Measurements from ENCODE around the gene LSAMP.

Gene LSAMP

DNA sequence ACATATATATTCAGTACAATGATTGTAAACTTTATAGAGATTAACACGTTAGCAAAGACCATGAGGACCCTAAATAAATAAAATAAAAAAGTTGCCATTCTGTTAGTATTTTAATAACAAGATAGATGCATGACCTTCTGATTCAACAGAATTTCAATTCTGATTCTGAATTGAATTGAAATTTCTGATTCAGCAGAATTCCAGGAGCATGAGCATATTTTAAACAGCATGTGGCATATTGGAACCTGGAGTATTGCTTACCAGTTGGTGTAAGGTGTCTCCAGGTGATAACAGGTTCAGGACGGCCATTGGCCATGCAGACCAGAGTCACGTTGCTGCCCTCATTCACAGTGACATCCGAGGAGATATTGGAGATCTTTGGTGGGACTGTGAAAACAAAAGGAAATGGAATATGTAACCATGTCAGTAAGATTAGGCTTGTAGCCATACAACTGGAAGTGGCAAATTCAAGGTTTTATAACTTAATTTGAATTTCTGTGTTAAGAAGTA lies 426.0 kb downstream of the LSAMP start:
- Histone ChIP-seq H3K27ac (ENCODE audit: low read depth, low read length) (no peak overlapping the region), H3K36me3 (ENCODE audit: low read length) (no peaks in the 10 kb centered on the region), H4K20me1 (ENCODE audit: low read depth, low read length) (no peaks in the 10 kb centered on the region), H3F3A (ENCODE audit: insufficient read depth) (no peaks in the 10 kb centered on the region), H3K4me2 (ENCODE audit: low read depth, low read length, poor library complexity, severe bottlenecking) (no peak overlapping the region), H3K79me2 (ENCODE audit: insufficient read depth, low read length) (no peaks in the 10 kb centered on the region), H3K9me2 (replicated peaks; ENCODE audit: insufficient read depth, low read length) (no peaks in the 10 kb centered on the region), H3K27me3 (ENCODE audit: low read length) (no peaks in the 10 kb centered on the region), H2AFZ (ENCODE audit: low read depth, low read length, severe bottlenecking) (no peak overlapping the region), H3K9me3 (ENCODE audit: insufficient read depth, low read length) (no peaks in the 10 kb centered on the region), H3K4me3 (ENCODE audit: insufficient read depth, low read length, poor library complexity, severe bottlenecking) (no peak overlapping the region), H3K9ac (ENCODE audit: low read length) (no peak overlapping the region)
- no peak for TF ChIP-seq EZH2phosphoT487 (conservative IDR thresholded peaks at IDR 0.05; ENCODE audit: low read length)
- no peak for TF ChIP-seq CTCF (IDR thresholded peaks at IDR 0.05; ENCODE audit: insufficient read depth, low read length, poor library complexity, severe bottlenecking)

DNA sequence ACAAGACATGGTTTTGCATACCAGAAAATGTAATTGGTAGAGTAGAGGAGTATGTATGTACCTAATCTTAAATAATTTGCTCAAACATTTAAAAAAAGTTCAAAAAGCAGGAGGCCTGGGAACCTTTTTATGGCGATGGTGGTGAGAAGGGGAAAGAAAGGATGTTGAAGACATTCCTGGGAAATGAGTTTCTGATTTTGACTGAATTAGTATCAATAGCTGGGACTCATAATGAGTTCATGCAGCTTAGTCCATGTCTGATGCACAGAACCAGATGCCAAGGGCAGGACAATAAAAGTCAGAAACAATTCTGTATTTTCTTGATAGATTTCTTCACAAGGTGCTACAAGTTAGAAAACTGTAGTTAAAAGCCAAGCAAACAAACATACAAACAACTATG lies 426.6 kb downstream of the LSAMP start:
- H3K79me2 ChIP-seq (ENCODE audit: insufficient read depth, low read length) = no peaks in the 10 kb centered on the region
- H3K36me3 ChIP-seq (ENCODE audit: low read length) = no peaks in the 10 kb centered on the region
- H3K9ac ChIP-seq (ENCODE audit: low read length) = no peak overlapping the region
- H3K4me3 ChIP-seq (ENCODE audit: insufficient read depth, low read length, poor library complexity, severe bottlenecking) = no peak overlapping the region
- no peak overlapping the region for H3K27ac ChIP-seq (ENCODE audit: low read depth, low read length)
- no peak overlapping the region for H3K4me2 ChIP-seq (ENCODE audit: low read depth, low read length, poor library complexity, severe bottlenecking)
- no peaks in the 10 kb centered on the region for H3K9me3 ChIP-seq (ENCODE audit: insufficient read depth, low read length)
- H3K27me3 ChIP-seq (ENCODE audit: low read length) = no peaks in the 10 kb centered on the region
- H2AFZ ChIP-seq (ENCODE audit: low read depth, low read length, severe bottlenecking) = no peak overlapping the region
- H3K9me2 ChIP-seq (replicated peaks; ENCODE audit: insufficient read depth, low read length) = no peaks in the 10 kb centered on the region
- TF ChIP-seq EZH2phosphoT487 (conservative IDR thresholded peaks at IDR 0.05; ENCODE audit: low read length) (no peak), CTCF (IDR thresholded peaks at IDR 0.05; ENCODE audit: insufficient read depth, low read length, poor library complexity, severe bottlenecking) (no peak)
- no peaks in the 10 kb centered on the region for H3F3A ChIP-seq (ENCODE audit: insufficient read depth)
- no peaks in the 10 kb centered on the region for H4K20me1 ChIP-seq (ENCODE audit: low read depth, low read length)

GRCh38 chr3:116015931-116016330 lies 429.4 kb downstream of the LSAMP start:
- no peaks in the 10 kb centered on the region for H3K79me2 ChIP-seq (ENCODE audit: insufficient read depth, low read length)

More at GRCh38 chr3:116015931-116016330, 429.4 kb downstream of the LSAMP start:
- Histone ChIP-seq H3K9ac (ENCODE audit: low read length) (no peak overlapping the region), H3K27ac (ENCODE audit: low read depth, low read length) (no peak overlapping the region), H3K4me3 (ENCODE audit: insufficient read depth, low read length, poor library complexity, severe bottlenecking) (no peak overlapping the region), H3K9me3 (ENCODE audit: insufficient read depth, low read length) (no peaks in the 10 kb centered on the region), H3K4me2 (ENCODE audit: low read depth, low read length, poor library complexity, severe bottlenecking) (no peak overlapping the region), H3F3A (ENCODE audit: insufficient read depth) (no peaks in the 10 kb centered on the region), H2AFZ (ENCODE audit: low read depth, low read length, severe bottlenecking) (no peak overlapping the region), H4K20me1 (ENCODE audit: low read depth, low read length) (no peaks in the 10 kb centered on the region), H3K27me3 (ENCODE audit: low read length) (no peaks in the 10 kb centered on the region), H3K9me2 (replicated peaks; ENCODE audit: insufficient read depth, low read length) (no peaks in the 10 kb centered on the region), H3K36me3 (ENCODE audit: low read length) (no peaks in the 10 kb centered on the region)
- TF ChIP-seq EZH2phosphoT487 (conservative IDR thresholded peaks at IDR 0.05; ENCODE audit: low read length) (no peak), CTCF (IDR thresholded peaks at IDR 0.05; ENCODE audit: insufficient read depth, low read length, poor library complexity, severe bottlenecking) (no peak)
